Fibroblast of lung (primary cell): ENCODE measurements around the gene TRAF3.

Experiments used
- EZH2 ChIP-seq: IDR thresholded peaks from 2 replicates; pipeline ENCODE4 v1.5.1; 2012; ENCODE audit warnings: low read length, control low read depth, mild to moderate bottlenecking; ENCODE audit errors: missing control alignments
- TF ChIP-seq, protein P1 (sequence below), 2 donors: IDR thresholded peaks in 1 of 2; conservative IDR thresholded peaks in 1 of 2; 1 replicate in 1 of 2; 2 replicates in 1 of 2; pipeline ENCODE4 v1.5.1; 2011 to 2012; ENCODE audit warnings: low read length in 2 of 2, control low read depth in 1 of 2, inconsistent platforms in 1 of 2, low read depth in 1 of 2, mild to moderate bottlenecking in 1 of 2

DNA sequence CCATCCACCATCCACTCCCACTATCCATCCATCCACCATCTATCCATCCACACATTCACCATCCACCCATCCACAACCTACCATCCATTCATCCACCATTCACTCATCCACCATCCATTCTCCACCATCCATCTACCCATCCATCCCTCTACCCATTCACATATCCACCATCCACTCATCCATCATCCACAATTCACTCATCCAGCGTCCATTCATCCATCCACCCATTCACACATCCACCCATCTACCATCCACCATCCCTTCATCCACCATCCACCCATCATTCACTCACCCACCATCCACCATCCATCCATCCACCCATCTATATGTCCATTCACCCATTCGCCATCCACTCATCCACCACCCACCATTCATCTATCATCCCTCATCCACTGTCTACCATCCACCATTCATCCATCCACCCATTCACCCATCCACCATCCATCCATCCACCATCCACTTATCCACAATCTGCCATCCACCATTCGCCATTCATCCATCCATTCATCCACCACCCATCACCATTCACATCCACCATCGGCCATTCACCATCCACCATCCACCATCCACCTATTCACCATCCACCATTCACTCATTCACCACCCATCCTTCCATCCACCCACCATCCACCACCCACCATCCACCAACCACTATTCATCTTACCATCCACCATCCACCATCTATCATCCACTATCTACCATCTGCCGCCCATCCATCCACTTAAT, 143.2 kb downstream of the TRAF3 start:
- TF ChIP-seq, protein P1, sequence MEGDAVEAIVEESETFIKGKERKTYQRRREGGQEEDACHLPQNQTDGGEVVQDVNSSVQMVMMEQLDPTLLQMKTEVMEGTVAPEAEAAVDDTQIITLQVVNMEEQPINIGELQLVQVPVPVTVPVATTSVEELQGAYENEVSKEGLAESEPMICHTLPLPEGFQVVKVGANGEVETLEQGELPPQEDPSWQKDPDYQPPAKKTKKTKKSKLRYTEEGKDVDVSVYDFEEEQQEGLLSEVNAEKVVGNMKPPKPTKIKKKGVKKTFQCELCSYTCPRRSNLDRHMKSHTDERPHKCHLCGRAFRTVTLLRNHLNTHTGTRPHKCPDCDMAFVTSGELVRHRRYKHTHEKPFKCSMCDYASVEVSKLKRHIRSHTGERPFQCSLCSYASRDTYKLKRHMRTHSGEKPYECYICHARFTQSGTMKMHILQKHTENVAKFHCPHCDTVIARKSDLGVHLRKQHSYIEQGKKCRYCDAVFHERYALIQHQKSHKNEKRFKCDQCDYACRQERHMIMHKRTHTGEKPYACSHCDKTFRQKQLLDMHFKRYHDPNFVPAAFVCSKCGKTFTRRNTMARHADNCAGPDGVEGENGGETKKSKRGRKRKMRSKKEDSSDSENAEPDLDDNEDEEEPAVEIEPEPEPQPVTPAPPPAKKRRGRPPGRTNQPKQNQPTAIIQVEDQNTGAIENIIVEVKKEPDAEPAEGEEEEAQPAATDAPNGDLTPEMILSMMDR (conservative IDR thresholded peaks at IDR 0.05 in 1 of 2, IDR thresholded peaks at IDR 0.05 in 1 of 2; ENCODE audit: low read depth in 1 of 2, low read length in 2 of 2), result no peak
- no peak for TF ChIP-seq EZH2
